SJSA1 (cell line): ENCODE results near the gene DTWD2. TPM values are rescaled to one million over a fixed set of nuclear protein-coding genes. Genes with fewer than 3 reads are reported as not detected.
"Not testable (repeated sequence)": the region's sequence is repeated elsewhere in the genome, so short reads cannot be mapped to it uniquely, and the experiment has no call there.

Experiments
- DNase-seq, 2 experiments: peaks; one replicate each; pipeline ENCODE4 v3.0.0-alpha.2; 2015 to 2020; ENCODE audit warnings: low spot score in 2 of 2, low read depth in 1 of 2
- H3K27ac ChIP-seq: fragments of 250-450 bp; sonication (Bioruptor Pico); 2 replicates; pipeline ENCODE4 v1.5.1; 2020; ENCODE audit warnings: mild to moderate bottlenecking, moderate library complexity
- H3K27me3 ChIP-seq: fragments of 250-450 bp; sonication (Bioruptor Pico); replicated peaks from 2 replicates; pipeline ENCODE4 v1.5.1; 2020; ENCODE audit warnings: mild to moderate bottlenecking, moderate library complexity
- H3K36me3 ChIP-seq: fragments of 250-450 bp; sonication (Bioruptor Pico); 2 replicates; pipeline ENCODE4 v1.5.1; 2020; ENCODE audit warnings: mild to moderate bottlenecking
- H3K4me1 ChIP-seq: fragments of 250-450 bp; sonication (Bioruptor Pico); replicated peaks from 2 replicates; pipeline ENCODE4 v1.6.1; 2021; ENCODE audit warnings: mild to moderate bottlenecking
- H3K4me3 ChIP-seq: fragments of 250-450 bp; sonication (Bioruptor Pico); 2 replicates; pipeline ENCODE4 v1.5.1; 2020; ENCODE audit warnings: mild to moderate bottlenecking
- H3K9me3 ChIP-seq: fragments of 250-450 bp; sonication (Bioruptor Pico); replicated peaks from 2 replicates; pipeline ENCODE4 v1.5.1; 2020; ENCODE audit warnings: mild to moderate bottlenecking
- total RNA-seq: library from RNA; depleted of rRNA; stranded (reverse); fragments of >200 nt; shearing (Covaris generic); gene quantifications from 2 replicates; pipeline ENCODE4 v1.2.3, GENCODE V29; 2014

The DTWD2 gene
- total RNA-seq, 1 experiment from 2014 or later, result 3.1 TPM

- no peak for DNase-seq
- Histone ChIP-seq H3K4me1 (no peaks in the 10 kb centered on the region), H3K9me3 (peaks cover 2% of the 10 kb centered on the region; the same call in 1 of the 2 replicates), H3K27me3 (no peaks in the 10 kb centered on the region), H3K27ac (no peak overlapping the region), H3K36me3 (no peaks in the 10 kb centered on the region), H3K4me3 (no peak overlapping the region)
These were observed 133.5 kb downstream of the DTWD2 start for GRCh38 chr5:118854819-118855218.

DNA sequence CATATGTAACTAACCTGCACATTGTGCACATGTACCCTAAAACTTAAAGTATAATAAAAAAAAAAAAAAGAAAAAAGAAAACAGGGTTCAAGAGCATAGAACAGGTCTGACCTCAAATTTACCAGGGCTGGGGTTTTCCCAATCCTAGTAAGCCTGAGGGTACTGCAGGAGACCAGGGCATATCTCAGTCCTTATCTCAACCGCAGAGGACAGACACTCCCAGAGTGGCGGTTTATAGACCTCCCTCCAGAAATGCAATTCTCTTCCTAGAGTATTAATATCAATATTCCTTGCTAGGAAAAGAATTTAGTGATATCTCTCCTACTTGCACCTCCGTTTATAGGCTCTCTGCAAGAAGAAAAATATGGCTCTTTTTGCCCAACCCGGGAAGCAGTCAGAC is 136.6 kb downstream of the DTWD2 start:
- not testable (repeated sequence) for H3K9me3 ChIP-seq, H3K27me3 ChIP-seq, H3K27ac ChIP-seq, H3K36me3 ChIP-seq, H3K4me1 ChIP-seq, H3K4me3 ChIP-seq, DNase-seq

DNA sequence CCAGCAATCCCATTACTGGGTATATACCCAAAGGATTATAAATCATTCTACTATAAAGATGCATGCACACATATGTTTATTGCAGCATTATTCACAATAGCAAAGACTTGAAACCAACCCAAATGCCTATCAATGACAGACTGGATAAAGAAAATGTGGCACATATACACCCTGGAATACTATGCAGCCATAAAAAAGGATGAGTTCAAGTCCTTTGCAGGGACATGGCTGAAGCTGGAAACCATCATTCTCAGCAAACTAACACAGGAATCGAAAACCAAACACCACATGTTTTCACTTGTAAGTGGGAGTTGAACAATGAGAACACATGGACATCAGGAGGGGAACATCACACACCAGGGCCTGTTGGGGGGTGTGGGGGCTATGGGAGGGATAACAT is 138.8 kb downstream of the DTWD2 start:
- H3K27me3 ChIP-seq, H3K4me3 ChIP-seq, DNase-seq, H3K36me3 ChIP-seq, H3K9me3 ChIP-seq, H3K4me1 ChIP-seq, H3K27ac ChIP-seq: not testable (repeated sequence)

- Histone ChIP-seq H3K36me3 (no peaks in the 10 kb centered on the region), H3K27me3 (no peaks in the 10 kb centered on the region), H3K4me1 (no peaks in the 10 kb centered on the region), H3K27ac (no peak overlapping the region), H3K9me3 (0 out of 2 replicates have a peak, but pooled peaks cover 2% of the 10 kb centered on the region), H3K4me3 (no peak overlapping the region)
- no peak for DNase-seq
These were observed 144.0 kb downstream of the DTWD2 start for GRCh38 chr5:118844351-118844750.

GRCh38 chr5:118834710-118835109 is 153.6 kb downstream of the DTWD2 start:
- H3K4me3 ChIP-seq, result no peak overlapping the region
- no peak overlapping the region for H3K27ac ChIP-seq
- no peaks in the 10 kb centered on the region for H3K36me3 ChIP-seq
- DNase-seq, result no peak
- H3K27me3 ChIP-seq, result no peaks in the 10 kb centered on the region
- H3K4me1 ChIP-seq, result no peaks in the 10 kb centered on the region
- H3K9me3 ChIP-seq, result peaks cover 3% of the 10 kb centered on the region; the same call in 1 of the 2 replicates

DNA sequence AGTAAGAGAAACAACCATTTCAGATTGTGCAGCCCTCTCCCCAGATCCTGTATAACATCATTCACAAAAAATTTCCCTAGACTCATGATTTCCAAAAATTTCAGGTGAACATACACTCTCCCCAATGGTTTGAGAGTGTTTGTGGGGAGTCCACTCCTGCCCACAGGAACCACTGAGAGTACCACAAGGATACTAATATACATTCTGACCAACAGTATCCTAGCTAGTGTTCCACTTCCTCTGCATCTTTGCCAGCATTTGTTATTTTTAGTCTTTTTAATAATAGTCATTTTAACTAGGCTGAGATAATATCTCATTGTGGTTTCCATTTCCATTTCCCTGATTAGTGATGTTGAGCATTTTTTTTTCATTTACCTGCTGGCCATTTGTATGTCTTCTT is 155.4 kb downstream of the DTWD2 start:
- Histone ChIP-seq H3K27ac (no peak overlapping the region), H3K4me1 (no peaks in the 10 kb centered on the region), H3K36me3 (no peaks in the 10 kb centered on the region), H3K27me3 (no peaks in the 10 kb centered on the region), H3K9me3 (peaks cover 3% of the 10 kb centered on the region; the same call in 1 of the 2 replicates), H3K4me3 (no peak overlapping the region)
- no peak for DNase-seq

DNA sequence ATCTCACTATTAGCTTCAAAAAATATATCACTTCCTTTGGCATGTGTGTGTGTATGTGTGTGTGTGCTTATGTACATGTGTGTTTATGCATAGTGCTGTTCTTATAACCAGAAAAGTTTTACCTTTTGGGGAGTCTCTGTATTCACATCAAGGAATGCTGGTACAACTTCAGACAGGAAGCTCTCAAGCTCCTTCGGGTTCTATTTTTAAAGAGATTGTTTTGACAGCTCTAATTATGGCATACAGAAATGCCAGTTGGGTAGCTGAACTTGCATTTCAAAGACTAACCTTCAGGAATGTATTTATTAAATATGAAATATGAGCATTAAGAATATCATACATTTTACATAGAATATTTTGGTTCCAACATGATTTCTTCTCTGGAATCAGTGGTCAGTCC is 163.1 kb downstream of the DTWD2 start:
- Histone ChIP-seq H3K27ac (no peak overlapping the region), H3K4me3 (no peak overlapping the region), H3K36me3 (no peaks in the 10 kb centered on the region), H3K4me1 (no peaks in the 10 kb centered on the region), H3K27me3 (no peaks in the 10 kb centered on the region), H3K9me3 (no peaks in the 10 kb centered on the region)
- DNase-seq, result no peak

DNA sequence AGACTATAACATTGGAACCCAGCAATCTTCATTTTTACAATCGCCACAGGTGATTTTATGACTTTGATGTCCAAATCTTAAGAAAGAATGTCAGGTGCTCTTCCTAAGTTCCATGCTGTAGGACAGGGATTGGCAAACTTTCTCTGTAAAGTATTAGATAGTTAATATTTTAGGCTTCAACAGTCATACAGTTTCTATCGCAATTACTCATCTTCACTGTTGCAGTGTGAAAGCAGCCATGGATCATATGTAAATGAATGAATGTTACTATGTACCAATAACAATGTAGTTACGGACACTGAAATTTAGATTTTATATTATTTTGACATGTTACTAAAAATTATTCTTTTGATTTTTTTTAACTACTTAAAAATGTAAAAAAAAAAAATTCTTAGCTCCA is 169.7 kb downstream of the DTWD2 start:
- Histone ChIP-seq H3K9me3 (no peaks in the 10 kb centered on the region), H3K27ac (no peak overlapping the region), H3K36me3 (no peaks in the 10 kb centered on the region), H3K4me3 (no peak overlapping the region), H3K4me1 (no peaks in the 10 kb centered on the region), H3K27me3 (no peaks in the 10 kb centered on the region)
- no peak for DNase-seq

- H3K9me3 ChIP-seq, result no peaks in the 10 kb centered on the region
- H3K36me3 ChIP-seq, result no peaks in the 10 kb centered on the region
- H3K27ac ChIP-seq, result no peak overlapping the region
- H3K4me1 ChIP-seq, result no peaks in the 10 kb centered on the region
- no peak overlapping the region for H3K4me3 ChIP-seq
- DNase-seq, result no peak
- H3K27me3 ChIP-seq, result no peaks in the 10 kb centered on the region
These were observed 179.9 kb downstream of the DTWD2 start for GRCh38 chr5:118808441-118808840.

- Histone ChIP-seq H3K27me3 (no peaks in the 10 kb centered on the region), H3K27ac (no peak overlapping the region), H3K4me1 (no peaks in the 10 kb centered on the region), H3K9me3 (no peaks in the 10 kb centered on the region), H3K36me3 (no peaks in the 10 kb centered on the region), H3K4me3 (no peak overlapping the region)
- no peak for DNase-seq
These were observed 181.8 kb downstream of the DTWD2 start for GRCh38 chr5:118806571-118806970.

DNA sequence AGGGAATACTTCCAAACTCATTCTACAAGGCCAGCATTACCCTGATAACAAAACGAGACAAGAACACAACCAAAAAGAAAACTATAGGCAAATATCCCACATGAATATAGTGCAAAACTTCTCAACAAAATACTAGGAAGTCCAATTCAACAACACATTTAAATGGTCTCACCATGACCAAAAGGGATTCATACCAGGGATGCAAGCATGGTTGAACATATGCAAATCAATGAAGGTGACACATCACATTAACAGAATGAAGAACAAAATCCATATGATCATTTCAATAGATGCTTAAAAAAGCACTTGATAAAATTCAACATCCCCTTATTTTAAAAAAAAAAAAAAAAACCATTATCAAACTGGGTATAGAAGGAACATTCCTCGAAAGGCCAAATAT is 186.0 kb downstream of the DTWD2 start:
- Histone ChIP-seq H3K27me3 (no peaks in the 10 kb centered on the region), H3K4me1 (no peaks in the 10 kb centered on the region), H3K36me3 (no peaks in the 10 kb centered on the region), H3K4me3 (no peak overlapping the region), H3K27ac (no peak overlapping the region), H3K9me3 (no peaks in the 10 kb centered on the region)
- no peak for DNase-seq

- Histone ChIP-seq H3K4me1 (no peaks in the 10 kb centered on the region), H3K27ac (no peak overlapping the region), H3K27me3 (no peaks in the 10 kb centered on the region), H3K9me3 (no peaks in the 10 kb centered on the region), H3K4me3 (no peak overlapping the region), H3K36me3 (no peaks in the 10 kb centered on the region)
- DNase-seq, result no peak
These were observed 192.3 kb downstream of the DTWD2 start for GRCh38 chr5:118796081-118796480.

DNA sequence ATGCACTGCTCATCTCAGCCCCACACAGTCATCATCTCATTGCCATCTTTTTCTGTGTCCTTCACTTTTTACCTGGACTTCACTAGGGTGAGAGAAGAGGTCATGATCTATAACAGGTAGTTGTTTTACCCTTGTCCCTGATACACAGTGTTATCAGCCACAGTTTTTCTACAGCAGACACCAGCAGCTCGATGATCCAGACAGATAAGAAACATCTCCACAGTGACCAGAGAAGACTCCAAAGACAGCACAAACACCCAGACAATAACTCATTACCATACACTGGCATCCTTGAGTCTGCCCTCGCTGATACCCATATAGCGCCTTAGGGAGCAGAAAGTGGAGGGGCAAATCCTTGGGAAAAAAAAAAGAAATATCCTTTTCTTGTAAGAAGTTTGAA is 194.1 kb downstream of the DTWD2 start:
- H3K9me3 ChIP-seq, result no peaks in the 10 kb centered on the region
- H3K27ac ChIP-seq, result no peak overlapping the region
- no peak overlapping the region for H3K4me3 ChIP-seq
- no peaks in the 10 kb centered on the region for H3K27me3 ChIP-seq
- H3K4me1 ChIP-seq, result no peaks in the 10 kb centered on the region
- no peaks in the 10 kb centered on the region for H3K36me3 ChIP-seq
- no peak for DNase-seq

DNA sequence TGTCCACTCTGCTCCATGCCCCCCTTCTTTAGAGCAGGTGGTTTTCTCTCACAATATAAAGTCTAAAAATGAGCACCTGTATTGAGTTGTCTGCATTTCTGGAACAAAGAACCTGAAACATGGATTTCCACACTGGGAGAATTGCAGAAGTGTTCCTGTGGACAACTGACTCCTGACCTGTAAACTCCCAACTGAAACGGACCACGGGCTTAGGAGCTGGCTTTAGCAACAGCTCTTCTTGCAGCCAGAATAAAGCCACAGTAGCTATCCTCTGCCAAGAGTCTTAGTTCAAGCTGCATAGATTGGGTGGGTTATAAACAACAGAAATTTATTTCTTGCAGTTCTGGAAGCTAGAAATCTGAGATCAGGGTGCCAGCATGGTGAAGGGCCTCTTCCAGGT is 194.7 kb downstream of the DTWD2 start:
- H3K27ac ChIP-seq, result no peak overlapping the region
- H3K27me3 ChIP-seq, result no peaks in the 10 kb centered on the region
- H3K36me3 ChIP-seq, result no peaks in the 10 kb centered on the region
- no peaks in the 10 kb centered on the region for H3K4me1 ChIP-seq
- DNase-seq, result no peak
- H3K4me3 ChIP-seq, result no peak overlapping the region
- no peaks in the 10 kb centered on the region for H3K9me3 ChIP-seq

GRCh38 chr5:118793091-118793490 is 195.3 kb downstream of the DTWD2 start:
- H3K27me3 ChIP-seq, result no peaks in the 10 kb centered on the region
- H3K4me3 ChIP-seq, result no peak overlapping the region
- no peaks in the 10 kb centered on the region for H3K36me3 ChIP-seq
- H3K27ac ChIP-seq, result no peak overlapping the region
- no peak for DNase-seq
- H3K9me3 ChIP-seq, result no peaks in the 10 kb centered on the region
- H3K4me1 ChIP-seq, result no peaks in the 10 kb centered on the region
